Iris pigment epithelial cell (primary cell): ENCODE results near the gene UTP18.
"Not testable (repeated sequence)": the region's sequence is repeated elsewhere in the genome, so short reads cannot be mapped to it uniquely, and the experiment has no call there.

ENCODE experiments used
- DNase-seq: peaks from one replicate; pipeline ENCODE4 v3.0.0-alpha.2; 2011; ENCODE audit warnings: low read depth

UTP18 gene

DNA sequence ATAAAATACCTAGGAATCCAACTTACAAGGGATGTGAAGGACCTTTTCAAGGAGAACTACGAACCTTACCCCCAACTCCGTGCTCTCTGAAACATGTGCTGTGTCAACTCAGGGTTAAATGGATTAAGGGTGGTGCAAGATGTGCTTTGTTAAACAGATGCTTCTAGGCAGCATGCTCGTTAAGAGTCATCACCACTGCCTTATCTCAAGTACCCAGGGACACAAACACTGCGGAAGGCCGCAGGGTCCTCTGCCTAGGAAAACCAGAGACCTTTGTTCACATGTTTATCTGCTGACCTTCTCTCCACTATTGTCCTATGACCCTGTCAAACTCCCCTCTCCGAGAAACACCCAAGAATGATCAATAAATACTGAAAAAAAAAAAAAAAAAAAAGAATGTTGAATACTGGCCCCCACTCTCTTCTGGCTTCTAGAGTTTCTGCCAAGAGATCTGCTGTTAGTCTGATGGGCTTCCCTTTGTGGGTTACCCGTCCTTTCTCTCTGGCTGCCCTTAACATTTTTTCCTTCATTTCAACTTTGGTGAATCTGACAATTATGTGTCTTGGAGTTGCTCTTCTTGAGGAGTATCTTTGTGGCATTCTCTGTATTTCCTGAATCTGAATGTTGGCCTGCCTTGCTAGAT is 70.6 kb downstream of the UTP18 start:
- DNase-seq: not testable (repeated sequence)

DNA sequence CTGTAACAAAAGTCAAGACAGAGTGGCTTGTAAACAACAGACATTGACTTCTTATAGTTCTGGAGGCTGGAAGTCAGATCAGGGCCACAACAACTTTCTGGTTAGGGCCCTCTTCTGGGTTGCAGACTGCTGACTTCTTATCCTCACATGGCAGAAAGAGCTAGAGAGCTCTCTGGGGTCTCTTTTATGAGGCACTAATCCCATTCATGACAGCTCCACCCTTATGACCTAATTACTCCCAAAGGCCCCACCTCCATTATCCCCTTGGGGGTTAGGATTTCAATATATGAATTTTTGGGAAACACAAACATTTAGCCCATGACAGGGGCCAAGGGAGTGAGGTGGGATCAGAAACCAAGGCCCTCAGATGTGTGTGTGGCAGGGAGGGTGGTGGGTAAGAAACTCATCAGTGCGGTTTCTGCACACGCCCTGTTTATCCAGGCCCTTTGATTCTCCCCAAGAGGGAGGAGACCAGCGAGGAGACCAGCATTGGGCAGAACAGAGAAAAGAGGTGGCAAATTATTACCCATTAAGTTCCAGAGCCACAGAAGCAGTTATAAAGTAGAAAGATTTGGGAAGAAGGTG is 74.8 kb downstream of the UTP18 start:
- no peak for DNase-seq

DNA sequence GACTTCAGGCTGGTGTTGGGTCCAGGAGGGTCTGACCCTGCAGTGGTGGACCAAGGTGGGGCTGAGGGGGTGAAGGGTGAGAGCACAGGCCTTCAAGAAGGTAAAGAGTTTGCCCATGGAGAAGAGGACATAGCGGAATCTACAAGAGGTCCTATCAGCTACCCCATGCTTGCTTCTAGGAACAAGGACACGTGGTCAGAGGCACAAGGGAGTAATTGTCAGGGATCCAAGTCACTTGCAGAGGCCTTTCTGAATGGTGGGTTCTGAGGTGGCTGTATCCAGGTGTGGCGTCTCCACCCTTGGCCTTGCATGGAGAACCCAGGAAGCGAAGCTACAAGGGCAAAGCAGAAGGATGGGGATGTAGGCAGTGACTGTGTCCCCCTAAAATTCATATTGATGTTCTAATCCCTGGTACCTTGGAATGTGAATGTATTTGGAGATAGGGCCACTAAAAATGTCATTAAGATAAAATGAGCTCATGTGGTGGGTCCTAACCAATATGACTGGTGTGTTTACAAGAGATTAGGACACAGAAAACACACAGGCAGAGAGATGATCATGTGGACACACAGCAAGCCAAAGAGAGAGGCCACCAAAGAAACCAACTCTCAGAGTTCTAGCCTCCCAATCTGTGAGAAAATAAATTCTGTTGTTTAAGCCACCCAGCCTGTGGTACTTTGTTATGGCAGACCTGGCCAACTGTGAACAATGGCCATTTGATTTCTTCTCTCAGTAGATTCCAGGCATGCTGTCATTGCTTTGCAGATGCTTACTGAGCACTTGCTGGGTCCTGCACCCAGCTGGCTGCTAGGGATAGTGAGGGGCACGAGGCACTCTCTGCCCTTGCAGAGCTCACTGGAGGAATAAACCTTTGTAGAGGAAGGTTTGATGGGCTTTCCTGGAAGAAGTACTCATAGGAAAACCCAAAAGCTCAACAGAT is 75.8 kb downstream of the UTP18 start:
- DNase-seq: no peak

DNA sequence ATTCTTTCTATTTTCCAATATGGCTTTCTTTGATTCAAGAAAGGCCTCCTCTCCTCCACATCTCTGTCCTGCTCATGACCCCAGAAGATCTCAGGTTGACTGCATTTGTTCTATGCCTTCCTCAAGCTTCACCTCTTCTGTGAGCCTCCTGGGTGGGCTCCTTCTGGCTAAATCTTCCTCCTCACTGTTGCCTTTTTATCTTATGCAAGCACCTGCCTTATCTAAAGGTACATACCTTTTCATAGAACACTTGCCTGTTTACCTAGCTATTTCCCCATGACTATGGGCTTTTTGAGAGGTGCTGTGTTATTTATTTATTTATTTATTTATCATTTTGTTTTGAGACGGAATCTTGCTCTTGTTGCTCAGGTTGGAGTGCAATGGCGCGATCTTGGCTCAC is 81.1 kb downstream of the UTP18 start:
- no peak for DNase-seq

DNA sequence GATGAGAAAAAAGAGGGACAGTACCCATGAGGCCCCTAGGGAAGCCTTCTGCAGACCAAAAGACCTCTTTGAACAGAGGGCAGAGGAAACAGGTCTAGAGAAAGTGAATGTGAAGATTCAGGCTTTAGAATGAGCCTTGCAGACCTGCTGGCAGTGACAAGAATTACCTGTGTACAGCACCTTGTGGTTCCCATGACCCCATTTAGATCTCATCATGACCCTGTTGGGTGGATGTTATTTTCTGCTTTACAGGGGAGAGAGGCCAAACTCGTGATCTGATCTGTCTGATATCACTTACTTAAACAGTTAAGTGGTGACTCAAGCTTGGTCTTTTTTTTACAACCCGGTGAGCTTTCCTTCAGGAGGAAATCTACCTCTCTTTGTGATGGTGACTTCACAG is 81.9 kb downstream of the UTP18 start:
- no peak for DNase-seq

DNA sequence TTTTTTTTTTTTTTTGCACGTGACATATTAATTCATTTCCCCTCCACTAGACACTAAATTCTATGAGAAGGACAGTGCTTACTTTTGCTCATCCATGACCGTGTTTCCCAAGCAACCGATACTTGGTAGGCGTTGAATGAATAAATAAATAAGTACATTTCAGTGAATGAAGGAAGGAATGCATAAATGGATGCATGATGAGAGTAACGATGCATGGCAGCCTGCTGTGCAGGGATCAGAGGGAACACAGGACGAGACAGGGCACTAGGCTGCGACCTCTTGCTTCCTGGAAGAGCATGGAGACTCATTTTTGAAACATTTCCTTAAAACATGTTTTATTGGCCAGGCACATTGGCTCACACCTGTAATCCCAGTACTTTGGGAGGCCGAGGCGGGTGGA is 84.2 kb downstream of the UTP18 start:
- DNase-seq: no peak

DNA sequence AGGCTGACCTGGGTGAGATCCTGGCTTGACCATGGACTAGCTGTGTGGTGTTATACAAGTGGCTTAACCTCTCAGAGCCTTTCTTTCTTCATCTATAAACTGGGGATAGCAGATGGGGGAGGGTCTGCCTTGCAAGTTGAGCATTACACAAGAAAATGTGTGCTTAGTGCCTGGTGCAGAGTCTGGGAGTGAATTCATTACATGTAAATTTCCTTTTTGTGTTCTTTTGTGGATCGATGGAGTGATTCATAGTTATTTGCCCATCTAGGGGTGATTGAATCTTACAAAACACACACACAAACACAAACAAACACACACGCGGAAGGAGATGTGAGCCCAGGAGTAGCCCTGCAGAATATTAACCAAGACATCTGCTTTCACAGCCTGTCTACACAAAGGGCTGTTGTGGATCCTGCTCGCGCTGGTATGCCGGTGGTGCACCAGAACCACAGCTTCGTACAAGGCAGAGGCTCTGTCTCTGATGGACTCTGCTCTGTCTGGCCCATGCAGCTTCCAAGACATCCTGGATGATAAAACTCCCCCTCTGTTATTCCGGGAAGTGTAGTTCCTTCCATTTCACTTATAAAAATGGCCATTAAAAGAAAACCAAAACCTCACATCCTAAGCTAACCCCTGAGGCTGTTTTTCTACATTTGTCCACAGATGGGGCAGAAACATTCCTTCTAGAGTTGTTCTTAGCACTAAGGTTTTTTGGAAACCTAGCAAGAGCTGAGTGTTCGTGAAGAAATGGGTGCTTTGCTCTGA is 86.1 kb downstream of the UTP18 start:
- no peak for DNase-seq
